ENCODE data around the gene ABHD16A.

The ABHD16A gene

GRCh38 chr6:31662124-31662723 lies 40.9 kb downstream of the ABHD16A start:
- H3K27ac ChIP-seq, result no peak overlapping the region
- TF ChIP-seq, protein P1, sequence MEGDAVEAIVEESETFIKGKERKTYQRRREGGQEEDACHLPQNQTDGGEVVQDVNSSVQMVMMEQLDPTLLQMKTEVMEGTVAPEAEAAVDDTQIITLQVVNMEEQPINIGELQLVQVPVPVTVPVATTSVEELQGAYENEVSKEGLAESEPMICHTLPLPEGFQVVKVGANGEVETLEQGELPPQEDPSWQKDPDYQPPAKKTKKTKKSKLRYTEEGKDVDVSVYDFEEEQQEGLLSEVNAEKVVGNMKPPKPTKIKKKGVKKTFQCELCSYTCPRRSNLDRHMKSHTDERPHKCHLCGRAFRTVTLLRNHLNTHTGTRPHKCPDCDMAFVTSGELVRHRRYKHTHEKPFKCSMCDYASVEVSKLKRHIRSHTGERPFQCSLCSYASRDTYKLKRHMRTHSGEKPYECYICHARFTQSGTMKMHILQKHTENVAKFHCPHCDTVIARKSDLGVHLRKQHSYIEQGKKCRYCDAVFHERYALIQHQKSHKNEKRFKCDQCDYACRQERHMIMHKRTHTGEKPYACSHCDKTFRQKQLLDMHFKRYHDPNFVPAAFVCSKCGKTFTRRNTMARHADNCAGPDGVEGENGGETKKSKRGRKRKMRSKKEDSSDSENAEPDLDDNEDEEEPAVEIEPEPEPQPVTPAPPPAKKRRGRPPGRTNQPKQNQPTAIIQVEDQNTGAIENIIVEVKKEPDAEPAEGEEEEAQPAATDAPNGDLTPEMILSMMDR (conservative IDR thresholded peaks at IDR 0.05), result no peak
- TF ChIP-seq ZFX (IDR thresholded peaks at IDR 0.05), result no peak

- H3K27ac ChIP-seq, result peak overlapping the region; percentile 88
- no peak for TF ChIP-seq ZFX (IDR thresholded peaks at IDR 0.05)
- TF ChIP-seq, protein P1 (conservative IDR thresholded peaks at IDR 0.05), result no peak
Measured at GRCh38 chr6:31661262-31662123, 41.6 kb downstream of the ABHD16A start.

GRCh38 chr6:31660381-31661261 lies 42.5 kb downstream of the ABHD16A start, which contains the start of gene C6orf47:
Gene C6orf47, minus strand, starts transcription at chr6:31660778. Its CDS starts 831 bp downstream, at chr6:31659947.
- TF ChIP-seq, protein P1 (conservative IDR thresholded peaks at IDR 0.05), result no peak
- peak; percentile 91 for TF ChIP-seq ZFX (IDR thresholded peaks at IDR 0.05)
- peak within 1 kb of the TSS; percentile 88 for H3K27ac ChIP-seq

DNA sequence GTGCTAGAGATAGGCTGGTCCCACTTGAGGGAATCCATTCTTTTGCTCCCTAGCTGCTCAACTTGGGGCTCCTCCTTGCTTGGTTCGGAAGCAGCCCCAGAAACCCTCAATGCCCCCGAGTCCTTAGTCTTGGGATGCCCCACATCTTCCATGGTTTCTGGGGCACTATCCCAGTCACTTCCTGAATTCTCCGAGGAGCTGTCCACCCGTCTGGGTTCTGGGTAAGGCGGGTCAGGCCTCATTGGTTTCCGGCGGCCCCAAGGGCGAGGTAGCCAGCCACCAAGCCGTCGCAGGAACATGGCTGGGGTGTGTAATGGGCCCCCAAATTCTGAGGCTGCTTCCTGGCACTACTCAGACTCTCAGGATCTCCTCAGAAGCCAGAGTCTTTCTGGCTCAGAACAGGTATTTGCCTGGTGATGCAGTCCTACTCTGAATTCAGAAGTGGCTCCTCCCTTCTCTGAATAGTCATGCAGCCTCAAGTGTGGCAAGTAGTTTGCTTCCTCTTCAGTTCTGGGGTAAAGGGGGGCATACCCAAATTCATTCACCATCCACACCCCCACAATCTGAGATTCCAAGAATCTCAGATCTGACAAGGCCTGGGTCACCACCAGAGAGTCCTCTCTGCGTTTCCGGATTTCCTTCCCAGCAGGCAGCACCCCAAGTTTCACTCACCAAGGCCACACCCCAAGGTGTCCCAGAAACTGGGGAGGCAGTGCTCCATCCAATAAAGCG lies 43.3 kb downstream of the ABHD16A start:
- H3K27ac ChIP-seq, result peak overlapping the region; percentile 88
- no peak for TF ChIP-seq ZFX (IDR thresholded peaks at IDR 0.05)
- TF ChIP-seq, protein P1 (conservative IDR thresholded peaks at IDR 0.05), result no peak

DNA sequence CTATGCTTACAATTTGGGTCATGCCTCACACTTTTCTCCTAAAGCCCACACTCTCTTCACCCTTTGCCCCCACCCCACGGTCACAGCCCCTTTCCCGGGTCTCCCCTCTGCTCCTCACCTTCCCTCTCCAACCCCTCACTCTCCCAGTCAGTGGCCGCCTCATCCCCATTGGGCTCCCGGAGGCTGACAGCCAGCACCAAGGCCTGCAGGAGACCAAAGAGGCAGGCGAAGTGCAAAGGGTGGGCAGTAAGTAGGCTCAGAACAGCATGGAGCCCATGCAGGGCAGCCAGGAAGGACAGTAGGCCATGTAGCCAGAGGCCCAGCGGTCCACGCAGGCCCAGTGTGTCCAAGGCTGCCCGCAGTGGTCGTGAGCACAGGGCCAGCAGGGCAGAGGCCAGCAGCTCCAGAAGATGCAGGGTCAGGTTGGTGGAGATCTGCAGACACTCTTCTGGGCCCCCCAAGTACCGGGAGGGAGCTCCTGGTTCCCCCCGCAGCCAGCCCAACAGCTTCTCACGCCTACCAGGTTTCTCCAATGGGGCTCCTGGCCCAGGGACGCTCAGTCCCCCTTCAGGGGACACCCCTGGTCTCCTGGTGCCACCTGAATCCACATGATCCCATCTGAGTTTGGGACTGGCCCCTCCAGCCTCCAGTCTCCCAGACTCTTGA lies 44.0 kb downstream of the ABHD16A start:
- TF ChIP-seq, protein P1 (conservative IDR thresholded peaks at IDR 0.05), result no peak
- TF ChIP-seq ZFX (IDR thresholded peaks at IDR 0.05), result no peak
- no peak overlapping the region; the same call in 1 of the 2 replicates for H3K27ac ChIP-seq

- H3K27ac ChIP-seq, result no peak overlapping the region
- no peak for TF ChIP-seq ZFX (IDR thresholded peaks at IDR 0.05)
- TF ChIP-seq, protein P1 (conservative IDR thresholded peaks at IDR 0.05), result no peak
Measured at GRCh38 chr6:31658158-31658688, 44.9 kb downstream of the ABHD16A start.
